Measurements from ENCODE around the gene KLHL29. TPM values are rescaled to one million over a fixed set of nuclear protein-coding genes. Genes with fewer than 3 reads are reported as not detected.

Gene KLHL29
- polyA plus RNA-seq, 1 of the 3 experiments (the other 2 are of a cell fraction): 4.6 TPM

DNA sequence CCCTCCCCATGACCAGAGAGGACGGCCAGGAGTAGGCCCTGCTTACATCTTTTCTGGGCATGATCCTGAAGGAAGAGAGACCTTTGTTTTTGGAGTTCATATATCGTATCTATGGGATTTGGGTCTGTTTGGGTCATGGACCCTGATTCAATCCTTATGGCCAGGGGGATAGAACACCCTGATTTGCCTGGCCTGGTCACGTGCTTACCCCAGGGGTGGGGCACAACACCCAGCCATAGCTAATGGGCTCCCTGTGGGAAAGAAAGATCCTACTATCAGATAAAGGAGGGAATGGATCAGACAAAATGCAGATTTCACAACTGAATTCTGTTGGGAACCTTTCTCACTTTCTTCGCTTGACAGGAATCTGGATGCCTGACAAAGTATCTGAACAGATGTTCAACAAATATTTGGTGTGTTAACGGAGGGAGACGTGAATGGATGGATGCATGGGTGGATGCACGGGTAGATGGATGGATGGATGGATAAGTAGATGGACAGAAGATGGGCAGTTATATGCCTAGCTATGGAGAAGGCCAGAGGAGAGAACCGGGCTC is 155.9 kb downstream of the KLHL29 start:
- Histone ChIP-seq H3K9ac (no peak overlapping the region), H3K79me2 (ENCODE audit: insufficient read depth) (no peaks in the 10 kb centered on the region), H3K36me3 (replicated peaks in 1 of 2; ENCODE audit: control insufficient read depth in 1 of 2, insufficient read depth in 2 of 2, low read length in 1 of 2) (no peaks in the 10 kb centered on the region), H4K20me1 (ENCODE audit: insufficient read depth) (no peaks in the 10 kb centered on the region), H3K27me3 (ENCODE audit: insufficient read depth) (no peaks in the 10 kb centered on the region), H2AFZ (ENCODE audit: low read depth) (no peak overlapping the region), H3K4me1 (ENCODE audit: control insufficient read depth in 1 of 2, insufficient read depth in 2 of 2, low read depth in 1 of 2, low read length in 1 of 2) (peaks cover 26 to 46% of the 10 kb centered on the region in 2 experiments; a peak in 2 of 4 replicates), H3K9me2 (no peaks in the 10 kb centered on the region), H3K9me3 (no peaks in the 10 kb centered on the region), H3K4me3 (ENCODE audit: low read depth in 2 of 2, low read length in 1 of 2) (no peak overlapping the region), H3K27ac (ENCODE audit: low read depth in 2 of 2, low read length in 1 of 2) (no peak overlapping the region), H3K4me2 (no peak overlapping the region), H3F3A (replicated peaks; ENCODE audit: insufficient read depth) (no peaks in the 10 kb centered on the region)
- TF ChIP-seq NRF1 (IDR thresholded peaks at IDR 0.05; ENCODE audit: low read depth, low read length): no peak
- TF ChIP-seq, protein P1, sequence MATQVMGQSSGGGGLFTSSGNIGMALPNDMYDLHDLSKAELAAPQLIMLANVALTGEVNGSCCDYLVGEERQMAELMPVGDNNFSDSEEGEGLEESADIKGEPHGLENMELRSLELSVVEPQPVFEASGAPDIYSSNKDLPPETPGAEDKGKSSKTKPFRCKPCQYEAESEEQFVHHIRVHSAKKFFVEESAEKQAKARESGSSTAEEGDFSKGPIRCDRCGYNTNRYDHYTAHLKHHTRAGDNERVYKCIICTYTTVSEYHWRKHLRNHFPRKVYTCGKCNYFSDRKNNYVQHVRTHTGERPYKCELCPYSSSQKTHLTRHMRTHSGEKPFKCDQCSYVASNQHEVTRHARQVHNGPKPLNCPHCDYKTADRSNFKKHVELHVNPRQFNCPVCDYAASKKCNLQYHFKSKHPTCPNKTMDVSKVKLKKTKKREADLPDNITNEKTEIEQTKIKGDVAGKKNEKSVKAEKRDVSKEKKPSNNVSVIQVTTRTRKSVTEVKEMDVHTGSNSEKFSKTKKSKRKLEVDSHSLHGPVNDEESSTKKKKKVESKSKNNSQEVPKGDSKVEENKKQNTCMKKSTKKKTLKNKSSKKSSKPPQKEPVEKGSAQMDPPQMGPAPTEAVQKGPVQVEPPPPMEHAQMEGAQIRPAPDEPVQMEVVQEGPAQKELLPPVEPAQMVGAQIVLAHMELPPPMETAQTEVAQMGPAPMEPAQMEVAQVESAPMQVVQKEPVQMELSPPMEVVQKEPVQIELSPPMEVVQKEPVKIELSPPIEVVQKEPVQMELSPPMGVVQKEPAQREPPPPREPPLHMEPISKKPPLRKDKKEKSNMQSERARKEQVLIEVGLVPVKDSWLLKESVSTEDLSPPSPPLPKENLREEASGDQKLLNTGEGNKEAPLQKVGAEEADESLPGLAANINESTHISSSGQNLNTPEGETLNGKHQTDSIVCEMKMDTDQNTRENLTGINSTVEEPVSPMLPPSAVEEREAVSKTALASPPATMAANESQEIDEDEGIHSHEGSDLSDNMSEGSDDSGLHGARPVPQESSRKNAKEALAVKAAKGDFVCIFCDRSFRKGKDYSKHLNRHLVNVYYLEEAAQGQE (IDR thresholded peaks at IDR 0.05; ENCODE audit: low read depth, low read length): no peak
- no peak for TF ChIP-seq USF2 (IDR thresholded peaks at IDR 0.05; ENCODE audit: borderline replicate concordance, low read depth, low read length)
- TF ChIP-seq FOXJ3 (CRISPR knock-in tag; IDR thresholded peaks at IDR 0.05): no peak
- TF ChIP-seq RAD21 (IDR thresholded peaks at IDR 0.05; ENCODE audit: low read length): no peak
- TF ChIP-seq, protein P2, sequence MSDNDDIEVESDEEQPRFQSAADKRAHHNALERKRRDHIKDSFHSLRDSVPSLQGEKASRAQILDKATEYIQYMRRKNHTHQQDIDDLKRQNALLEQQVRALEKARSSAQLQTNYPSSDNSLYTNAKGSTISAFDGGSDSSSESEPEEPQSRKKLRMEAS (IDR thresholded peaks at IDR 0.05; ENCODE audit: low read depth): no peak
- no peak for TF ChIP-seq MEF2A (IDR thresholded peaks at IDR 0.05; ENCODE audit: borderline replicate concordance, low read depth)
- TF ChIP-seq, protein P3, sequence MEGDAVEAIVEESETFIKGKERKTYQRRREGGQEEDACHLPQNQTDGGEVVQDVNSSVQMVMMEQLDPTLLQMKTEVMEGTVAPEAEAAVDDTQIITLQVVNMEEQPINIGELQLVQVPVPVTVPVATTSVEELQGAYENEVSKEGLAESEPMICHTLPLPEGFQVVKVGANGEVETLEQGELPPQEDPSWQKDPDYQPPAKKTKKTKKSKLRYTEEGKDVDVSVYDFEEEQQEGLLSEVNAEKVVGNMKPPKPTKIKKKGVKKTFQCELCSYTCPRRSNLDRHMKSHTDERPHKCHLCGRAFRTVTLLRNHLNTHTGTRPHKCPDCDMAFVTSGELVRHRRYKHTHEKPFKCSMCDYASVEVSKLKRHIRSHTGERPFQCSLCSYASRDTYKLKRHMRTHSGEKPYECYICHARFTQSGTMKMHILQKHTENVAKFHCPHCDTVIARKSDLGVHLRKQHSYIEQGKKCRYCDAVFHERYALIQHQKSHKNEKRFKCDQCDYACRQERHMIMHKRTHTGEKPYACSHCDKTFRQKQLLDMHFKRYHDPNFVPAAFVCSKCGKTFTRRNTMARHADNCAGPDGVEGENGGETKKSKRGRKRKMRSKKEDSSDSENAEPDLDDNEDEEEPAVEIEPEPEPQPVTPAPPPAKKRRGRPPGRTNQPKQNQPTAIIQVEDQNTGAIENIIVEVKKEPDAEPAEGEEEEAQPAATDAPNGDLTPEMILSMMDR (IDR thresholded peaks at IDR 0.05): no peak
- TF ChIP-seq YY1 (IDR thresholded peaks at IDR 0.05; ENCODE audit: low read depth): no peak
- no peak for TF ChIP-seq IRF3 (IDR thresholded peaks at IDR 0.05; ENCODE audit: low read depth, low read length)
- no peak for TF ChIP-seq RXRA (IDR thresholded peaks at IDR 0.05; ENCODE audit: borderline replicate concordance, low read depth)
- no peak for TF ChIP-seq EP300 (IDR thresholded peaks at IDR 0.05; ENCODE audit: borderline replicate concordance in 1 of 2, low read depth in 1 of 2, low read length in 1 of 2)
- ChIA-PET CTCF (interaction anchor here (0.8 to 1.1 kb wide), 2 partner anchors 23 to 221 kb away, joined by 3 read pairs; no protein-coding TSS in a partner anchor), POLR2A (no interaction called here)
- 86% methylated on average over 8 of the region's 8 CpGs for WGBS (ENCODE audit: low lambda C conversion rate)
- no peak for DNase-seq

Data from SK-N-SH (cell line).